Neural cell (in vitro differentiated cells): ENCODE measurements around the gene ADIPOR2. TPM values are rescaled to one million over a fixed set of nuclear protein-coding genes. Genes with fewer than 3 reads are reported as not detected.

ENCODE experiments used
- H2AFZ ChIP-seq: fragments of 200-600, 300-800 bp; sonication (generic), shearing (Covaris generic); 2 replicates; pipeline ENCODE4 v1.6.0; 2014; ENCODE audit warnings: low read depth, mild to moderate bottlenecking, antibody characterized with exemption, low read length, moderate library complexity
- H3F3A ChIP-seq: fragments of 200-600 bp; shearing (Covaris generic); 2 replicates; pipeline ENCODE4 v1.6.1; 2016; ENCODE audit warnings: mild to moderate bottlenecking, moderate library complexity, mixed read lengths, antibody characterized with exemption, low read length; ENCODE audit not compliant: insufficient read depth, poor library complexity, severe bottlenecking
- H3K27ac ChIP-seq: fragments of 200-600, 300-800 bp; sonication (generic), shearing (Covaris generic); 2 replicates; pipeline ENCODE4 v1.5.1; 2014; ENCODE audit warnings: mild to moderate bottlenecking, low read length, moderate library complexity
- H3K27me3 ChIP-seq: fragments of 300-800, 200-600 bp; sonication (generic), shearing (Covaris generic); 2 replicates; pipeline ENCODE4 v1.6.0; 2014; ENCODE audit warnings: mild to moderate bottlenecking, low read depth, low read length, moderate library complexity; ENCODE audit not compliant: insufficient read depth
- H3K36me3 ChIP-seq: fragments of 300-800, 200-600 bp; sonication (generic), shearing (Covaris generic); 2 replicates; pipeline ENCODE4 v1.5.1; 2014; ENCODE audit warnings: mild to moderate bottlenecking, antibody characterized with exemption, low read length, moderate library complexity; ENCODE audit not compliant: insufficient read depth
- H3K4me2 ChIP-seq: fragments of 300-800, 200-600 bp; sonication (generic), shearing (Covaris generic); 2 replicates; pipeline ENCODE4 v1.6.0; 2014; ENCODE audit warnings: mild to moderate bottlenecking, low read length
- H3K4me3 ChIP-seq: fragments of 300-800, 200-600 bp; sonication (generic), shearing (Covaris generic); 2 replicates; pipeline ENCODE4 v1.5.1; 2014; ENCODE audit warnings: mild to moderate bottlenecking, low read length, moderate library complexity
- H3K79me2 ChIP-seq: fragments of 200-600 bp; shearing (Covaris generic); replicated peaks from 2 replicates; pipeline ENCODE4 v1.6.0; 2014; ENCODE audit warnings: mild to moderate bottlenecking, low read length, moderate library complexity; ENCODE audit not compliant: insufficient read depth
- H3K9ac ChIP-seq: fragments of 300-800, 200-600 bp; sonication (generic), shearing (Covaris generic); 2 replicates; pipeline ENCODE4 v1.6.1; 2016; ENCODE audit warnings: mild to moderate bottlenecking, low read length, mixed read lengths
- H3K9me2 ChIP-seq: fragments of 200-600 bp; shearing (Covaris generic); 2 replicates; pipeline ENCODE4 v1.6.1; 2016; ENCODE audit warnings: mild to moderate bottlenecking, low read length, mixed read lengths; ENCODE audit not compliant: insufficient read depth
- H3K9me3 ChIP-seq: fragments of 200-600, 300-800 bp; sonication (generic), shearing (Covaris generic); 2 replicates; pipeline ENCODE4 v1.6.1; 2016; ENCODE audit warnings: mild to moderate bottlenecking, mixed run types, low read length, moderate library complexity, mixed read lengths
- H4K20me1 ChIP-seq: fragments of 200-600 bp; shearing (Covaris generic); 2 replicates; pipeline ENCODE4 v1.6.1; 2016; ENCODE audit warnings: mild to moderate bottlenecking, mixed run types; ENCODE audit not compliant: insufficient read depth
- CTCF ChIP-seq: fragments of 450-650 bp; IDR thresholded peaks from 2 replicates; pipeline ENCODE4 v1.5.1; 2014; ENCODE audit warnings: antibody characterized with exemption, mild to moderate bottlenecking, moderate library complexity; ENCODE audit not compliant: poor library complexity, severe bottlenecking
- EP300 ChIP-seq: fragments of 450-650 bp; conservative IDR thresholded peaks from 2 replicates; pipeline ENCODE4 v1.6.1; 2014; ENCODE audit warnings: antibody characterized with exemption, mild to moderate bottlenecking, moderate library complexity; ENCODE audit not compliant: poor library complexity, severe bottlenecking
- EZH2 ChIP-seq: fragments of 200-600, 300-800 bp; shearing (Covaris generic), sonication (generic); IDR thresholded peaks from 2 replicates; pipeline ENCODE4 v1.6.1; 2014; ENCODE audit warnings: antibody characterized with exemption, low read length, borderline replicate concordance, mild to moderate bottlenecking; ENCODE audit not compliant: insufficient read depth, poor library complexity, severe bottlenecking
- MXI1 ChIP-seq: fragments of 450-650 bp; conservative IDR thresholded peaks from 2 replicates; pipeline ENCODE4 v1.6.1; 2014; ENCODE audit warnings: antibody characterized with exemption, mild to moderate bottlenecking; ENCODE audit not compliant: poor library complexity, severe bottlenecking
- POLR2AphosphoS5 ChIP-seq: IDR thresholded peaks from 2 replicates; pipeline ENCODE4 v1.6.1; 2012
- RAD21 ChIP-seq: fragments of 450-650 bp; conservative IDR thresholded peaks from 2 replicates; pipeline ENCODE4 v1.6.1; 2014; ENCODE audit warnings: antibody characterized with exemption, mild to moderate bottlenecking, moderate library complexity
- REST ChIP-seq: IDR thresholded peaks from 2 replicates; pipeline ENCODE4 v1.6.1; 2012; ENCODE audit warnings: borderline replicate concordance
- SMC3 ChIP-seq: fragments of 450-650 bp; conservative IDR thresholded peaks from 2 replicates; pipeline ENCODE4 v1.6.1; 2014; ENCODE audit warnings: antibody characterized with exemption, mild to moderate bottlenecking, moderate library complexity; ENCODE audit not compliant: poor library complexity
- TAF1 ChIP-seq: IDR thresholded peaks from 2 replicates; pipeline ENCODE4 v1.6.1; 2012; ENCODE audit warnings: low read depth
- polyA plus RNA-seq: library from polyadenylated mRNA; depleted of rRNA; stranded (reverse); fragments of >200 nt; gene quantifications from 2 replicates; pipeline ENCODE4 v1.2.3, GENCODE V29; 2014

Gene ADIPOR2
- polyA plus RNA-seq, 1 donor from 2014 or later: 18.5 TPM

- H3K27me3 ChIP-seq: no peaks in the 10 kb centered on the region
- TF ChIP-seq RAD21: no peak
- TF ChIP-seq REST: no peak
- no peak for TF ChIP-seq POLR2AphosphoS5
- TF ChIP-seq EP300: no peak
- TF ChIP-seq CTCF: no peak
- no peak for TF ChIP-seq TAF1
- no peak for TF ChIP-seq SMC3
- no peak for TF ChIP-seq EZH2
- TF ChIP-seq MXI1: no peak
- no peak overlapping the region for H3K9ac ChIP-seq
- H3K4me2 ChIP-seq: no peak overlapping the region
- H2AFZ ChIP-seq: no peak overlapping the region
- H3K4me3 ChIP-seq: no peak overlapping the region
- H3K79me2 ChIP-seq: no peaks in the 10 kb centered on the region
- no peaks in the 10 kb centered on the region for H3K36me3 ChIP-seq
- H4K20me1 ChIP-seq: no peaks in the 10 kb centered on the region
- no peaks in the 10 kb centered on the region for H3K9me3 ChIP-seq
- H3K9me2 ChIP-seq: no peaks in the 10 kb centered on the region
- no peaks in the 10 kb centered on the region for H3F3A ChIP-seq
- H3K27ac ChIP-seq: no peak overlapping the region
Observed at GRCh38 chr12:1758887-1759286, 68.0 kb downstream of the ADIPOR2 start.

- H3K27me3 ChIP-seq: no peaks in the 10 kb centered on the region
- TF ChIP-seq EZH2: no peak
- TF ChIP-seq TAF1: no peak
- no peak for TF ChIP-seq REST
- TF ChIP-seq MXI1: no peak
- H3K9ac ChIP-seq: no peak overlapping the region
- no peaks in the 10 kb centered on the region for H3F3A ChIP-seq
- H3K27ac ChIP-seq: no peak overlapping the region
- H3K9me3 ChIP-seq: no peaks in the 10 kb centered on the region
- no peaks in the 10 kb centered on the region for H3K36me3 ChIP-seq
- no peaks in the 10 kb centered on the region for H3K79me2 ChIP-seq
- H2AFZ ChIP-seq: no peak overlapping the region
- no peaks in the 10 kb centered on the region for H3K9me2 ChIP-seq
- no peaks in the 10 kb centered on the region for H4K20me1 ChIP-seq
- no peak overlapping the region for H3K4me2 ChIP-seq
- H3K4me3 ChIP-seq: no peak overlapping the region
Observed at GRCh38 chr12:1760566-1761382, 69.9 kb downstream of the ADIPOR2 start.
